Neuronal stem cell (in vitro differentiated cells): ENCODE results near the gene CASD1.

ENCODE experiments used
- DNase-seq: peaks from one replicate; pipeline ENCODE4 v3.0.0-alpha.2; 2013; ENCODE audit warnings: low spot score
- H2AFZ ChIP-seq: one replicate; pipeline ENCODE4 v1.6.1; 2013; ENCODE audit warnings: mild to moderate bottlenecking, low read length, inconsistent platforms
- H2AK5ac ChIP-seq: 2 replicates; pipeline ENCODE4 v1.6.1; 2013; ENCODE audit warnings: low read depth, mild to moderate bottlenecking, inconsistent platforms, low read length, moderate library complexity, mixed read lengths
- H2BK120ac ChIP-seq: 2 replicates; pipeline ENCODE4 v1.6.1; 2013; ENCODE audit warnings: low read depth, mild to moderate bottlenecking, inconsistent platforms, low read length, moderate library complexity, mixed read lengths
- H2BK12ac ChIP-seq: one replicate; pipeline ENCODE4 v1.6.1; 2013; ENCODE audit warnings: low read length, inconsistent platforms
- H2BK15ac ChIP-seq: 2 replicates; pipeline ENCODE4 v1.6.1; 2013; ENCODE audit warnings: mild to moderate bottlenecking, low read length, inconsistent platforms, mixed read lengths
- H2BK5ac ChIP-seq: one replicate; pipeline ENCODE4 v1.6.1; 2013; ENCODE audit warnings: inconsistent platforms, mild to moderate bottlenecking, low read length, moderate library complexity
- H3K14ac ChIP-seq: one replicate; pipeline ENCODE4 v1.6.1; 2013; ENCODE audit warnings: low read length, inconsistent platforms
- H3K18ac ChIP-seq: 2 replicates; pipeline ENCODE4 v1.6.1; 2013; ENCODE audit warnings: low read length, inconsistent platforms
- H3K23ac ChIP-seq: 2 replicates; pipeline ENCODE4 v1.6.1; 2013; ENCODE audit warnings: low read depth, mild to moderate bottlenecking, mixed read lengths, low read length, inconsistent platforms; ENCODE audit not compliant: poor library complexity
- H3K27ac ChIP-seq: replicated peaks from 3 replicates; pipeline ENCODE4 v1.5.1; 2013; ENCODE audit warnings: low read length, inconsistent platforms
- H3K27me3 ChIP-seq, 3 experiments: 2 replicates each; pipeline ENCODE4 v1.6.1; 2013; ENCODE audit warnings: low read length in 3 of 3, mild to moderate bottlenecking in 2 of 3, inconsistent platforms in 1 of 3, low read depth in 1 of 3, mixed read lengths in 1 of 3, moderate library complexity in 1 of 3; ENCODE audit not compliant: control insufficient read depth in 3 of 3, insufficient read depth in 3 of 3
- H3K36me3 ChIP-seq, 2 donors: replicated peaks in 1 of 2; 2 replicates each; pipeline ENCODE4 v1.6.1; 2013; ENCODE audit warnings: low read length in 2 of 2; ENCODE audit not compliant: control insufficient read depth in 2 of 2, insufficient read depth in 2 of 2
- H3K4ac ChIP-seq: 2 replicates; pipeline ENCODE4 v1.6.1; 2013; ENCODE audit warnings: inconsistent platforms, mild to moderate bottlenecking, low read length, moderate library complexity
- H3K4me1 ChIP-seq, 2 donors: 1 replicate in 1 of 2; 2 replicates in 1 of 2; pipeline ENCODE4 v1.6.1; 2013; ENCODE audit warnings: low read length in 2 of 2, low read depth in 1 of 2; ENCODE audit not compliant: control insufficient read depth in 2 of 2, insufficient read depth in 1 of 2
- H3K4me2 ChIP-seq: one replicate; pipeline ENCODE4 v1.6.1; 2013; ENCODE audit warnings: mild to moderate bottlenecking, low read length, inconsistent platforms; ENCODE audit not compliant: insufficient read depth, poor library complexity, severe bottlenecking
- H3K4me3 ChIP-seq, 2 donors: 2 replicates each; pipeline ENCODE4 v1.5.1; 2013; ENCODE audit warnings: low read length in 2 of 2, mild to moderate bottlenecking in 2 of 2, inconsistent platforms in 1 of 2, moderate library complexity in 1 of 2
- H3K79me1 ChIP-seq: one replicate; pipeline ENCODE4 v1.6.1; 2013; ENCODE audit warnings: low read depth, mild to moderate bottlenecking, inconsistent platforms, low read length, moderate library complexity
- H3K9ac ChIP-seq: one replicate; pipeline ENCODE4 v1.6.1; 2013; ENCODE audit warnings: mild to moderate bottlenecking, low read depth, low read length, inconsistent platforms; ENCODE audit not compliant: poor library complexity
- H3K9me3 ChIP-seq, 2 donors: replicated peaks in 1 of 2; 2 replicates each; pipeline versions ENCODE3 to v1.6.1; 2013; ENCODE audit warnings: low read length in 2 of 2, mild to moderate bottlenecking in 2 of 2, inconsistent platforms in 1 of 2, low read depth in 1 of 2, mixed read lengths in 1 of 2, moderate library complexity in 1 of 2; ENCODE audit not compliant: control insufficient read depth in 2 of 2, insufficient read depth in 1 of 2
- H4K8ac ChIP-seq: one replicate; pipeline ENCODE4 v1.6.1; 2013; ENCODE audit warnings: low read depth, mild to moderate bottlenecking, inconsistent platforms, low read length, moderate library complexity
- H4K91ac ChIP-seq: one replicate; pipeline ENCODE4 v1.6.1; 2013; ENCODE audit warnings: low read length, low read depth, mild to moderate bottlenecking, inconsistent platforms; ENCODE audit not compliant: poor library complexity
- WGBS, 2 donors: extraction: QIAGEN DNeasy Blood & Tissue Kit; methylation state at CpG; one replicate each; pipeline ENCODE4 v1.1.7; 2013; ENCODE audit warnings: missing lambda C conversion rate in 2 of 2, mixed read lengths in 1 of 2; ENCODE audit not compliant: insufficient read length in 2 of 2, insufficient replicate concordance in 1 of 2; ENCODE audit errors: extremely low coverage in 2 of 2; 5-methylcytosine and 5-hydroxymethylcytosine counted together

The CASD1 gene

DNA sequence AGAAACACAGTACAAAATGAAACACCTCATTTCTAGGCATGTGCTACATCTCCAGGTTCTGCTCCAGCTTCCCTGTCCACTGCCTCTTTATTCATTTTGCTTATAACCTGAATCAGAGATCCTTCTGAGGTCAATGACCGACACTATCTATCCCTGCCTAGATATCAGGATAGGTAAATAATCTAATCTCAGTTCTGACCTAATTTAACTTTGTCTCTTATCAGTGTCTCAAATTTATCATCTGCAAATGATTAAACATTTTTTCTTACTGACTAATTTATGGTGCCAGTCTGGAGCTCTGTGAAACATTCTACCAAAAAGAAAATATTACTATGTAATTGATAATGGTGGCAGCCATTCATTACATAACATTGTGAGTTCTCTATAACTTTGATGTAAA lies 85.3 kb downstream of the CASD1 start:
- Histone ChIP-seq H2BK5ac (no peak overlapping the region), H3K36me3 (peaks cover 4 to 68% of the 10 kb centered on the region in 2 donors), H3K27me3 (no peaks in the 10 kb centered on the region), H3K9me3 (peaks cover 0 to 8% of the 10 kb centered on the region in 2 donors), H2AK5ac (no peak overlapping the region), H3K79me1 (no peaks in the 10 kb centered on the region), H3K23ac (no peak overlapping the region), H2BK15ac (no peak overlapping the region), H2BK12ac (no peak overlapping the region), H3K9ac (no peak overlapping the region), H3K27ac (no peak overlapping the region), H3K14ac (no peak overlapping the region), H4K91ac (no peak overlapping the region), H2AFZ (no peak overlapping the region), H3K4ac (no peak overlapping the region), H3K4me1 (peaks cover 2 to 8% of the 10 kb centered on the region in 2 donors), H3K18ac (no peak overlapping the region), H3K4me2 (no peak overlapping the region), H4K8ac (no peak overlapping the region), H2BK120ac (no peak overlapping the region), H3K4me3 (no peak overlapping the region)
- WGBS, 2 donors, result no CpG with 5 or more reads among the region's 1 CpG
- DNase-seq, result no peak

DNA sequence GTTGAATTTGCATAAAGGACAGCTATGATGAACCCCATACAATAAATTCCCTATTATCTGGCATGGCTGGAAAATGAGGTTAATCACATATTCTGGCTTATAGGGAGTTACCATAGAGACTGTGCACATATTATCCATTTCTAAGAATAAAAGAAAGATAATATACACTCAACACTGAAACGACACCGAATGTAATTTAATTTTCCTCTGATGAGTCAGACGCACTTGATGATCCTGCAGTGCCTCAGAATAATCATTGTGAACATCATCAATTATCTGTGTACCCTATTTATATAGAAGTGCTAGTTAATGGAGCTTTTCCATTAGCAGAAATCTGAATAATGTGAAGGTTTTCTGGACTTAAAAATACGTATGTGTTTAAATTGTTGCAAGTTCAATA lies 86.1 kb downstream of the CASD1 start:
- no peak overlapping the region for H2BK12ac ChIP-seq
- no peaks in the 10 kb centered on the region for H3K27me3 ChIP-seq
- peaks cover 4 to 69% of the 10 kb centered on the region in 2 donors for H3K36me3 ChIP-seq
- no peak overlapping the region for H3K18ac ChIP-seq
- no peak overlapping the region for H4K8ac ChIP-seq
- no peak overlapping the region for H3K23ac ChIP-seq
- peaks cover 0 to 8% of the 10 kb centered on the region in 2 donors for H3K4me1 ChIP-seq
- DNase-seq, result no peak
- H2BK120ac ChIP-seq, result no peak overlapping the region
- H2BK5ac ChIP-seq, result no peak overlapping the region
- H3K4ac ChIP-seq, result no peak overlapping the region
- H3K9me3 ChIP-seq, result peaks cover 0 to 4% of the 10 kb centered on the region in 2 donors
- no peak overlapping the region for H3K27ac ChIP-seq
- no peak overlapping the region for H4K91ac ChIP-seq
- no peak overlapping the region for H3K14ac ChIP-seq
- H3K79me1 ChIP-seq, result no peaks in the 10 kb centered on the region
- H3K4me3 ChIP-seq, result no peak overlapping the region
- no peak overlapping the region for H3K4me2 ChIP-seq
- H2BK15ac ChIP-seq, result no peak overlapping the region
- H2AFZ ChIP-seq, result no peak overlapping the region
- H3K9ac ChIP-seq, result no peak overlapping the region
- WGBS, 2 donors, result no CpG with 5 or more reads among the region's 4 CpGs
- H2AK5ac ChIP-seq, result no peak overlapping the region

DNA sequence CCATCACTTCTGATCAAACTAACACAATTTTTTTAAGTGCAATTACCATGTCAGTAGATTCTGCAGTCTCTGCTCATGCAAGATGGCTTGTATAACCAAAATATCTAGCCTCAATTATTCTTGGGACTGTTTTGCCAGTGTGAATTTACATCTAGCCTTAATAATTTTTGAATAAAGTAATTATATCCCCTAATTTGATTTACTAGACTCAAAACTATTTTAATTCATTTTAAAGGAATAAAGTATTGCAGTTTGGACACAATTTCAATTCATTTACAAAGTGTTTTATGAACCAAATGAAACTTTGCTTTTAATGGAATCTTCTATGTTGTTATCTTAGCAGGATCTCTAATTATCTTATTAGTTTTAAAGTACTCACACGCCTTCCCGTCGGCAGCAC lies 90.7 kb downstream of the CASD1 start:
- Histone ChIP-seq H3K9ac (no peak overlapping the region), H3K14ac (no peak overlapping the region), H2BK5ac (no peak overlapping the region), H2BK12ac (no peak overlapping the region), H3K4me2 (no peak overlapping the region), H2AFZ (no peak overlapping the region), H3K36me3 (peaks cover 4 to 65% of the 10 kb centered on the region in 2 donors), H3K23ac (no peak overlapping the region), H3K18ac (no peak overlapping the region), H2AK5ac (no peak overlapping the region), H2BK15ac (no peak overlapping the region), H3K79me1 (no peaks in the 10 kb centered on the region), H3K4ac (no peak overlapping the region), H3K9me3 (no peaks in the 10 kb centered on the region), H3K4me3 (no peak overlapping the region), H2BK120ac (no peak overlapping the region), H3K27ac (no peak overlapping the region), H4K8ac (no peak overlapping the region), H4K91ac (no peak overlapping the region), H3K4me1 (no peaks in the 10 kb centered on the region), H3K27me3 (no peaks in the 10 kb centered on the region)
- WGBS, 2 donors, result no CpG with 5 or more reads among the region's 3 CpGs
- DNase-seq, result no peak

DNA sequence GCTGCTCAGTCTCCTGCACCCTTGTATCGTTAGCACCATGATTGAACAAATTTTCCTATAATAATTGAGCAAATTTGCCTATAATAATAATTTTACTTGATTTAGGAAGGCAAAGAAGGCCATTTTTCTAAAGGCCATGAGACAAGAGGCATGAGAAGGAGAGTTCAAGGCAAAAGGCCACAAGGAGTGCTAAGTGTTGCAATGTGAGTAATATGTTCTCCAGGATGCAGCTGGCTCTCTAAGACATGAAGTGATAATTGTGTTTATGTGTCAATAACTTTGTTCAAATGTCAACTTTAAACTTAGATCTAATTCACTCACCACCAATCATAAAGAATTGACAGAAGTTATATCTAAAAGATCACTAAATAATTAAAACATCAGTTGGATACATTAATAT lies 92.6 kb downstream of the CASD1 start:
- no peak overlapping the region for H3K23ac ChIP-seq
- H3K27ac ChIP-seq, result no peak overlapping the region
- DNase-seq, result no peak
- H3K4me3 ChIP-seq, result no peak overlapping the region
- H3K79me1 ChIP-seq, result no peaks in the 10 kb centered on the region
- H3K36me3 ChIP-seq, result peaks cover 4 to 51% of the 10 kb centered on the region in 2 donors
- no peak overlapping the region for H2BK5ac ChIP-seq
- WGBS, 2 donors, result no CpG with 5 or more reads among the region's 1 CpG
- H2BK15ac ChIP-seq, result no peak overlapping the region
- no peak overlapping the region for H2AFZ ChIP-seq
- no peak overlapping the region for H4K8ac ChIP-seq
- H3K9me3 ChIP-seq, result peaks cover 0 to 9% of the 10 kb centered on the region in 2 donors
- H3K4me2 ChIP-seq, result no peak overlapping the region
- no peaks in the 10 kb centered on the region for H3K27me3 ChIP-seq
- no peak overlapping the region for H4K91ac ChIP-seq
- no peak overlapping the region for H2BK12ac ChIP-seq
- H3K14ac ChIP-seq, result no peak overlapping the region
- H3K18ac ChIP-seq, result no peak overlapping the region
- no peak overlapping the region for H2BK120ac ChIP-seq
- no peak overlapping the region for H3K9ac ChIP-seq
- no peaks in the 10 kb centered on the region for H3K4me1 ChIP-seq
- H2AK5ac ChIP-seq, result no peak overlapping the region
- H3K4ac ChIP-seq, result no peak overlapping the region
